ENCODE measurements around the gene GRB2. TPM values are rescaled to one million over a fixed set of nuclear protein-coding genes. Genes with fewer than 3 reads are reported as not detected.

The GRB2 gene
- total RNA-seq, 1 donor, result 68.8 TPM

DNA sequence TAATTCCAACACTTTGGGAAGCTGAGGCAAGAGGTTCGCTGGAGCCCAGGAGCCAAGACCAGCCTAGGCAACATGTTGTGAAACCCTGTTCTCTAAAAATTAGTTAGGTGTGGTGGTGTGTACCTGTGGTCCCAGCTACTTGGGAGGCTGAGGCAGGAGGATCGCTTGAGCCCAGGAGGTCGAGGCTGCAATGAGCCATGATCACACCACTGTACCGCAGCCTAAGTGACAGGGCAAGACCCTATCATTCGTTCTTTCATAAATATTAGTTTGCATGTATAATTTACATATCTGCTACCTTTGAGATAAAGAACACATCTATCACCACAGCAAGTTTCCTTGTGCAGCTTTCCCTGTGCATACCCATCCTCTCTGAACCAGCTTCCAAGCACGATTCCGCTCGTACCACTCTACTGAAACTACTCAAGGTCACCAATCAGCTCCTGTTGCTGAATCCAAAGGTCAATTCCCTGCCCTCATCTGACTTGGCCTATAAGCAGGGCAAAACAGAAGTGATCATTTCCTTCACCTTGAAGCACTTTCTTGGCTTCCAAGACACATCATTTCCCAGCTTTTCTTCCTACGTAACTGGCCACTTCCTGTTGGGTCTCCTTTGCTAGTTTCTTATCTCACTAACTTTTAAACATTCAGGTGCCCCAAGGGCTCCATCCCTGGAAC, 49.1 kb downstream of the GRB2 start:
- Histone ChIP-seq H3K27ac (ENCODE audit: low read depth, low read length) (no peak overlapping the region), H4K20me1 (ENCODE audit: insufficient read depth, low read length) (peaks cover 55% of the 10 kb centered on the region), H3K79me2 (ENCODE audit: insufficient read depth, low read length) (peaks cover 87% of the 10 kb centered on the region), H3K27me3 (ENCODE audit: insufficient read depth, low read length) (no peaks in the 10 kb centered on the region), H3K9me3 (ENCODE audit: low read depth, low read length) (no peaks in the 10 kb centered on the region), H3K36me3 (ENCODE audit: insufficient read depth, low read length) (peaks cover 6% of the 10 kb centered on the region), H3K4me3 (ENCODE audit: insufficient read depth, low read length) (no peak overlapping the region), H3K4me1 (ENCODE audit: insufficient read depth, low read length) (no peaks in the 10 kb centered on the region), H2AFZ (ENCODE audit: low read length) (no peak overlapping the region), H3K4me2 (ENCODE audit: insufficient read depth, low read length) (no peak overlapping the region)
- TF ChIP-seq, protein P1, sequence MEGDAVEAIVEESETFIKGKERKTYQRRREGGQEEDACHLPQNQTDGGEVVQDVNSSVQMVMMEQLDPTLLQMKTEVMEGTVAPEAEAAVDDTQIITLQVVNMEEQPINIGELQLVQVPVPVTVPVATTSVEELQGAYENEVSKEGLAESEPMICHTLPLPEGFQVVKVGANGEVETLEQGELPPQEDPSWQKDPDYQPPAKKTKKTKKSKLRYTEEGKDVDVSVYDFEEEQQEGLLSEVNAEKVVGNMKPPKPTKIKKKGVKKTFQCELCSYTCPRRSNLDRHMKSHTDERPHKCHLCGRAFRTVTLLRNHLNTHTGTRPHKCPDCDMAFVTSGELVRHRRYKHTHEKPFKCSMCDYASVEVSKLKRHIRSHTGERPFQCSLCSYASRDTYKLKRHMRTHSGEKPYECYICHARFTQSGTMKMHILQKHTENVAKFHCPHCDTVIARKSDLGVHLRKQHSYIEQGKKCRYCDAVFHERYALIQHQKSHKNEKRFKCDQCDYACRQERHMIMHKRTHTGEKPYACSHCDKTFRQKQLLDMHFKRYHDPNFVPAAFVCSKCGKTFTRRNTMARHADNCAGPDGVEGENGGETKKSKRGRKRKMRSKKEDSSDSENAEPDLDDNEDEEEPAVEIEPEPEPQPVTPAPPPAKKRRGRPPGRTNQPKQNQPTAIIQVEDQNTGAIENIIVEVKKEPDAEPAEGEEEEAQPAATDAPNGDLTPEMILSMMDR (IDR thresholded peaks at IDR 0.05; ENCODE audit: extremely low read depth, low read depth, low read length), result no peak
- DNase-seq (ENCODE audit: insufficient read length, low spot score, missing footprints), result no peak

DNA sequence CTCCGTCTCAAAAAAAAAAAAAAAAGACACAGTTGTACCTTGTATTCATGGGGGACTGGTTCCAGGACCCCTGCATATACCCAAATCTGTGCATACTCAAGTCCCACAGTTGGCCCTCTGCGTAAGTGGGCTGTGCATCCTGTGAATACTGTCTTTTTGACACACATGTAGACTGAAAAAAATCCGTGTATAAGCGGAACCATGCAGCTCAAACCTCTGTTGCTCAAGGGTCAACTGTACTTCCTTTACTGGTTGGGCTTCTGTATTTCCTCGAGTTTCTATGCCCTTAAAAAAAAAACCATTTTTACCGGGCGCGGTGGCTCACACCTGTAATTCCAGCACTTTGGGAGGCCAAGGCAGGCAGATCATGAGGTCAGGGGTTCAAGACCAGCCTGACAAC, 52.3 kb downstream of the GRB2 start:
- Histone ChIP-seq H3K79me2 (ENCODE audit: insufficient read depth, low read length) (peaks cover 89% of the 10 kb centered on the region), H2AFZ (ENCODE audit: low read length) (no peak overlapping the region), H3K4me3 (ENCODE audit: insufficient read depth, low read length) (no peak overlapping the region), H3K27me3 (ENCODE audit: insufficient read depth, low read length) (no peaks in the 10 kb centered on the region), H3K9me3 (ENCODE audit: low read depth, low read length) (no peaks in the 10 kb centered on the region), H3K36me3 (ENCODE audit: insufficient read depth, low read length) (peaks cover 6% of the 10 kb centered on the region), H3K27ac (ENCODE audit: low read depth, low read length) (no peak overlapping the region), H3K4me2 (ENCODE audit: insufficient read depth, low read length) (no peak overlapping the region), H4K20me1 (ENCODE audit: insufficient read depth, low read length) (peaks cover 63% of the 10 kb centered on the region), H3K4me1 (ENCODE audit: insufficient read depth, low read length) (no peaks in the 10 kb centered on the region)
- TF ChIP-seq, protein P1 (IDR thresholded peaks at IDR 0.05; ENCODE audit: extremely low read depth, low read depth, low read length), result no peak
- no peak for DNase-seq (ENCODE audit: insufficient read length, low spot score, missing footprints)

DNA sequence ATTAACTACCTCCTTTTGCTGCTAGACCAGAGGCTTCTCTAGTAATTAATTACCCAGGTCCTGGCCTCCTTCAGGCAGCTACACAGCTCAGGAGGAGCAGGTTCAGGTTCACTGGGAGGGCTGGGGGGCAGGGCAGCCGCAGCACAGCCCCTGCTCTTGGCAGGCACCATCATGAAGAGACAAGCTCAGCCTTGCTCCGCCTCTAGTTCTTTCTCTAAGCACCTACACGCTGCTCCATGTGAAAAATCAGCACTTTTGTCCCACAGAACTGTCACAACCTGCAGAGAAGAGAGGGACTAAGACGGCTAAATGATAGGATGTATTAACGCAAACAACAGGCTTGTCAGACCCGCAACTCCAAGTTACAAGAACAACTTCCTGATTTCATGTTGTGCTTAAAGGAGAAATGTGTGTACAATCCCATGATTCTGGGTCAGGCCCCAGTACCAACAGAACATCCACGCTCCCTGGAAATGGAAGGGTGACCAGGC, 53.4 kb downstream of the GRB2 start:
- H3K27ac ChIP-seq (ENCODE audit: low read depth, low read length), result no peak overlapping the region
- no peaks in the 10 kb centered on the region for H3K9me3 ChIP-seq (ENCODE audit: low read depth, low read length)
- no peak overlapping the region for H3K4me2 ChIP-seq (ENCODE audit: insufficient read depth, low read length)
- no peak overlapping the region for H2AFZ ChIP-seq (ENCODE audit: low read length)
- H3K4me1 ChIP-seq (ENCODE audit: insufficient read depth, low read length), result peaks cover 4% of the 10 kb centered on the region
- peaks cover 6% of the 10 kb centered on the region for H3K36me3 ChIP-seq (ENCODE audit: insufficient read depth, low read length)
- TF ChIP-seq, protein P1 (IDR thresholded peaks at IDR 0.05; ENCODE audit: extremely low read depth, low read depth, low read length), result no peak
- peaks cover 89% of the 10 kb centered on the region for H3K79me2 ChIP-seq (ENCODE audit: insufficient read depth, low read length)
- DNase-seq (ENCODE audit: insufficient read length, low spot score, missing footprints), result no peak
- no peak overlapping the region for H3K4me3 ChIP-seq (ENCODE audit: insufficient read depth, low read length)
- H3K27me3 ChIP-seq (ENCODE audit: insufficient read depth, low read length), result no peaks in the 10 kb centered on the region
- peaks cover 69% of the 10 kb centered on the region for H4K20me1 ChIP-seq (ENCODE audit: insufficient read depth, low read length)

DNA sequence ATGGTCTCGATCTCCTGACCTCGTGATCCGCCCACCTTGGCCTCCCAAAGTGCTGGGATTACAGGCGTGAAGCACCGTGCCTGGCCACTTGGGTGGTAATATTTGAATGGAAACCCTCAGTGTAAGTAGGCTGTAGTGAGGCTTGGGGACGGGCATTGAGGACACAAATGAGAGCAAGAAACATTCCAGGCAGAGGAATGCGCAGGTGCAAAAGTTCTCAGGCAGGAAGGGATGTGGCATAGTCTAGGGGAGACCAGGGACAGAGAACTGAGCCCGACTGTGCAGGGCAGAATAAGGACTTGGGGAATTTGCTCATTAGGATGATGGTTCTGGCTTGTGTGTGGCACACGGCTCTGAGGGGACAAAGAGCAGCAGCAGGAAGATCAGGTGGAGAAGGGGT, 54.8 kb downstream of the GRB2 start:
- DNase-seq (ENCODE audit: insufficient read length, low spot score, missing footprints), result no peak
- H3K4me2 ChIP-seq (ENCODE audit: insufficient read depth, low read length), result no peak overlapping the region
- H4K20me1 ChIP-seq (ENCODE audit: insufficient read depth, low read length), result peaks cover 66% of the 10 kb centered on the region
- TF ChIP-seq, protein P1 (IDR thresholded peaks at IDR 0.05; ENCODE audit: extremely low read depth, low read depth, low read length), result no peak
- H3K4me1 ChIP-seq (ENCODE audit: insufficient read depth, low read length), result peaks cover 11% of the 10 kb centered on the region
- H3K27ac ChIP-seq (ENCODE audit: low read depth, low read length), result no peak overlapping the region
- no peak overlapping the region for H2AFZ ChIP-seq (ENCODE audit: low read length)
- no peak overlapping the region for H3K4me3 ChIP-seq (ENCODE audit: insufficient read depth, low read length)
- H3K9me3 ChIP-seq (ENCODE audit: low read depth, low read length), result no peaks in the 10 kb centered on the region
- peaks cover 84% of the 10 kb centered on the region for H3K79me2 ChIP-seq (ENCODE audit: insufficient read depth, low read length)
- no peaks in the 10 kb centered on the region for H3K27me3 ChIP-seq (ENCODE audit: insufficient read depth, low read length)
- H3K36me3 ChIP-seq (ENCODE audit: insufficient read depth, low read length), result peaks cover 6% of the 10 kb centered on the region

Measured in osteoblast (primary cell).